K562 (cell line): ENCODE results near the gene CTDSP1. TPM values are rescaled to one million over a fixed set of nuclear protein-coding genes. Genes with fewer than 3 reads are reported as not detected.

Experiments used
- CHD2 ChIP-seq: IDR thresholded peaks from 2 replicates; pipeline ENCODE4 v1.6.1; 2011; ENCODE audit warnings: low read depth, low read length
- CXXC5 ChIP-seq: fragments of 250-450 bp; sonication (Bioruptor Pico); IDR thresholded peaks from 2 replicates; pipeline ENCODE4 v1.8.0; 2022; ENCODE audit warnings: inconsistent platforms, mild to moderate bottlenecking, moderate library complexity
- E2F3 ChIP-seq: fragments of 250-450 bp; sonication (Bioruptor Pico); IDR thresholded peaks from 2 replicates; pipeline ENCODE4 v1.4.0; 2020; ENCODE audit warnings: mild to moderate bottlenecking
- HMG20A ChIP-seq: fragments of 450-650 bp; formaldehyde crosslinking; conservative IDR thresholded peaks from 2 replicates; pipeline ENCODE4 v1.4.0; 2020; ENCODE audit warnings: mild to moderate bottlenecking, mixed read lengths
- PML ChIP-seq: IDR thresholded peaks from 2 replicates; pipeline ENCODE4 v1.6.1; 2012; ENCODE audit warnings: low read length, inconsistent platforms
- RBM25 ChIP-seq: fragments of 200-400 bp; formaldehyde crosslinking; IDR thresholded peaks from 2 replicates; pipeline ENCODE4 v1.6.1; 2018; ENCODE audit warnings: low read length, low read depth, moderate library complexity; ENCODE audit not compliant: severe bottlenecking
- RFX5 ChIP-seq: IDR thresholded peaks from 2 replicates; pipeline ENCODE4 v1.6.1; 2011; ENCODE audit warnings: low read depth, mild to moderate bottlenecking, improper control_type of control experiment, low read length
- TSC22D4 ChIP-seq: fragments of 450-650 bp; IDR thresholded peaks from 2 replicates; pipeline ENCODE4 v1.6.1; 2016; ENCODE audit warnings: missing genetic modification characterization, missing biosample characterization, control low read depth
- XRCC3 ChIP-seq: fragments of 450-650 bp; IDR thresholded peaks from 2 replicates; pipeline ENCODE4 v1.6.1; 2017; ENCODE audit warnings: mild to moderate bottlenecking, moderate library complexity
- ZNF174 ChIP-seq: fragments of 250-450 bp; sonication (Bioruptor Pico); IDR thresholded peaks from 2 replicates; pipeline ENCODE4 v1.4.0; 2020; ENCODE audit warnings: mild to moderate bottlenecking
- ZNF232 ChIP-seq: sonication (generic); formaldehyde crosslinking; IDR thresholded peaks from 2 replicates; pipeline ENCODE4 v1.8.0; 2022; ENCODE audit warnings: mild to moderate bottlenecking, missing genetic modification reagents
- ZNF408 ChIP-seq: fragments of 250-450 bp; sonication (Bioruptor Pico); IDR thresholded peaks from 2 replicates; pipeline ENCODE4 v1.4.0; 2020; ENCODE audit warnings: low read depth, mild to moderate bottlenecking, moderate library complexity
- ZNF717 ChIP-seq: fragments of 250-450 bp; sonication (Bioruptor Pico); IDR thresholded peaks from 2 replicates; pipeline ENCODE4 v1.5.0; 2021
- ZNF830 ChIP-seq: fragments of 250-450 bp; sonication (Bioruptor Pico); IDR thresholded peaks from 2 replicates; pipeline ENCODE4 v1.5.0; 2021; ENCODE audit warnings: mild to moderate bottlenecking
- polyA plus RNA-seq, 8 experiments: library from polyadenylated mRNA; depleted of rRNA in 4 of 8; stranded (reverse) in 5 of 8; unstranded in 3 of 8; fragments of >200 nt; fragmentation: Nextera tagmentation in 2 of 8; fragmentation: Illumina TruSeq in 1 of 8; extraction: Ambion mirVana in 2 of 8; extraction: Trizol in 1 of 8; gene quantifications; 2 replicates each; pipeline versions ENCODE4 v1.2.1 to v1.2.3, GENCODE V29; 2011 to 2014; ENCODE audit warnings: inconsistent platforms in 1 of 8, missing spikeins in 1 of 8
- total RNA-seq, 7 experiments: library from RNA; depleted of rRNA in 6 of 7; stranded (reverse); fragments of >200 nt in 6 of 7; fragmentation: Illumina TruSeq in 2 of 7; extraction: Trizol in 2 of 7; gene quantifications; 2 replicates each; pipeline versions ENCODE4 v1.2.1 to v1.2.3, GENCODE V29; 2011 to 2021; ENCODE audit warnings: low replicate concordance in 1 of 7
- TF ChIP-seq, protein P1 (sequence below): fragments of 450-650 bp; IDR thresholded peaks from 2 replicates; pipeline ENCODE4 v1.6.1; 2017; ENCODE audit warnings: mild to moderate bottlenecking, moderate library complexity
- TF ChIP-seq, protein P2 (sequence below): fragments of 450-650 bp; IDR thresholded peaks from 2 replicates; pipeline ENCODE4 v1.6.1; 2016; ENCODE audit warnings: antibody characterized with exemption
- TF ChIP-seq, protein P3 (sequence below): fragments of 150-350 bp; conservative IDR thresholded peaks from 2 replicates; pipeline ENCODE4 v1.6.1; 2014; ENCODE audit warnings: low read length
- TF ChIP-seq, protein P4 (sequence below): fragments of 150-350 bp; IDR thresholded peaks from 2 replicates; pipeline ENCODE4 v1.6.1; 2014; ENCODE audit warnings: low read depth, mild to moderate bottlenecking, low read length, borderline replicate concordance
- TF ChIP-seq, protein P5 (sequence below): sonication (generic); formaldehyde crosslinking; IDR thresholded peaks from 2 replicates; pipeline ENCODE4 v1.8.1; 2023; ENCODE audit warnings: mild to moderate bottlenecking, missing genetic modification reagents, moderate library complexity

The CTDSP1 gene
- total and polyA plus RNA-seq, 9 of the 15 experiments (the other 6 are each of a cell fraction or from before 2014, with no cell fraction given): 2.4 to 74.8 (median 45.8) TPM

DNA sequence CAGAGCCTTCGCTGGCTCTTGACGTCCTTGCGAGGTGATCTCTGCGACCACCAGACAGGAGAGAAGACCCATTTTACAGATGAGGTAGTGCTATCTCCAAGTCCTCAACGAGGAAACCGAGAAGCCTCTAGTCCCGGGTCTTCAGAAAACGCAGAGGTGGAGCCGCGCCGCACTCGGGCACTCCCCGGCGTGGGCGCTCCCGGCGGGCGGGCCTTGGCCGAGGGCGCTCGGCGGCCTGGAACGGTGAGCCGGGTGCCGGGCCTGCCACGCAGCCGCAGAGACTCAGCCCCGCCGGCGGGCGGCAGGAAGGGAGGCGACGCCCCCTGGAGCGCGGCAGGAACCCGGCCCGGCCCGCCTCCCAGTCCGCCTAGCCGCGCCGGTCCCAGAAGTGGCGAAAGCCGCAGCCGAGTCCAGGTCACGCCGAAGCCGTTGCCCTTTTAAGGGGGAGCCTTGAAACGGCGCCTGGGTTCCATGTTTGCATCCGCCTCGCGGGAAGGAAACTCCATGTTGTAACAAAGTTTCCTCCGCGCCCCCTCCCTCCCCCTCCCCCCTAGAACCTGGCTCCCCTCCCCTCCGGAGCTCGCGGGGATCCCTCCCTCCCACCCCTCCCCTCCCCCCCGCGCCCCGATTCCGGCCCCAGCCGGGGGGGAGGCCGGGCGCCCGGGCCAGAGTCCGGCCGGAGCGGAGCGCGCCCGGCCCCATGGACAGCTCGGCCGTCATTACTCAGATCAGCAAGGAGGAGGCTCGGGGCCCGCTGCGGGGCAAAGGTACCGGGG is at the start of gene CTDSP1 (continued):
- TF ChIP-seq, protein P1, sequence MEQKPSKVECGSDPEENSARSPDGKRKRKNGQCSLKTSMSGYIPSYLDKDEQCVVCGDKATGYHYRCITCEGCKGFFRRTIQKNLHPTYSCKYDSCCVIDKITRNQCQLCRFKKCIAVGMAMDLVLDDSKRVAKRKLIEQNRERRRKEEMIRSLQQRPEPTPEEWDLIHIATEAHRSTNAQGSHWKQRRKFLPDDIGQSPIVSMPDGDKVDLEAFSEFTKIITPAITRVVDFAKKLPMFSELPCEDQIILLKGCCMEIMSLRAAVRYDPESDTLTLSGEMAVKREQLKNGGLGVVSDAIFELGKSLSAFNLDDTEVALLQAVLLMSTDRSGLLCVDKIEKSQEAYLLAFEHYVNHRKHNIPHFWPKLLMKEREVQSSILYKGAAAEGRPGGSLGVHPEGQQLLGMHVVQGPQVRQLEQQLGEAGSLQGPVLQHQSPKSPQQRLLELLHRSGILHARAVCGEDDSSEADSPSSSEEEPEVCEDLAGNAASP: no peak
- TF ChIP-seq CXXC5 (CRISPR knock-in tag) (peak; percentile 89), ZNF830 (CRISPR knock-in tag) (no peak), TSC22D4 (no peak), HMG20A (CRISPR knock-in tag) (no peak), ZNF717 (CRISPR knock-in tag) (no peak), ZNF408 (CRISPR knock-in tag) (no peak), ZNF174 (no peak), E2F3 (CRISPR knock-in tag) (no peak), PML (peak; percentile 16; the same call in 1 of the 2 replicates), RBM25 (peak; percentile 50), CHD2 (no peak), ZNF232 (CRISPR knock-in tag) (no peak), RFX5 (no peak), XRCC3 (no peak)
- TF ChIP-seq, protein P2, sequence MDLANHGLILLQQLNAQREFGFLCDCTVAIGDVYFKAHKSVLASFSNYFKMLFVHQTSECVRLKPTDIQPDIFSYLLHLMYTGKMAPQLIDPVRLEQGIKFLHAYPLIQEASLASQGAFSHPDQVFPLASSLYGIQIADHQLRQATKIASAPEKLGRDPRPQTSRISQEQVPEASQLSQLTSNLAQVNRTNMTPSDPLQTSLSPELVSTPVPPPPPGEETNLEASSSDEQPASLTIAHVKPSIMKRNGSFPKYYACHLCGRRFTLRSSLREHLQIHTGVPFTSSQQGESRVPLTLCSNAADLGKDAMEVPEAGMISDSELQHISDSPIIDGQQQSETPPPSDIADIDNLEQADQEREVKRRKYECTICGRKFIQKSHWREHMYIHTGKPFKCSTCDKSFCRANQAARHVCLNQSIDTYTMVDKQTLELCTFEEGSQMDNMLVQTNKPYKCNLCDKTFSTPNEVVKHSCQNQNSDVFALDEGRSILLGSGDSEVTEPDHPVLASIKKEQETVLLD: no peak
- TF ChIP-seq, protein P3, sequence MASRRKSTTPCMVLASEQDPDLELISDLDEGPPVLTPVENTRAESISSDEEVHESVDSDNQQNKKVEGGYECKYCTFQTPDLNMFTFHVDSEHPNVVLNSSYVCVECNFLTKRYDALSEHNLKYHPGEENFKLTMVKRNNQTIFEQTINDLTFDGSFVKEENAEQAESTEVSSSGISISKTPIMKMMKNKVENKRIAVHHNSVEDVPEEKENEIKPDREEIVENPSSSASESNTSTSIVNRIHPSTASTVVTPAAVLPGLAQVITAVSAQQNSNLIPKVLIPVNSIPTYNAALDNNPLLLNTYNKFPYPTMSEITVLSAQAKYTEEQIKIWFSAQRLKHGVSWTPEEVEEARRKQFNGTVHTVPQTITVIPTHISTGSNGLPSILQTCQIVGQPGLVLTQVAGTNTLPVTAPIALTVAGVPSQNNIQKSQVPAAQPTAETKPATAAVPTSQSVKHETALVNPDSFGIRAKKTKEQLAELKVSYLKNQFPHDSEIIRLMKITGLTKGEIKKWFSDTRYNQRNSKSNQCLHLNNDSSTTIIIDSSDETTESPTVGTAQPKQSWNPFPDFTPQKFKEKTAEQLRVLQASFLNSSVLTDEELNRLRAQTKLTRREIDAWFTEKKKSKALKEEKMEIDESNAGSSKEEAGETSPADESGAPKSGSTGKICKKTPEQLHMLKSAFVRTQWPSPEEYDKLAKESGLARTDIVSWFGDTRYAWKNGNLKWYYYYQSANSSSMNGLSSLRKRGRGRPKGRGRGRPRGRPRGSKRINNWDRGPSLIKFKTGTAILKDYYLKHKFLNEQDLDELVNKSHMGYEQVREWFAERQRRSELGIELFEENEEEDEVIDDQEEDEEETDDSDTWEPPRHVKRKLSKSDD: no peak
- TF ChIP-seq, protein P4, sequence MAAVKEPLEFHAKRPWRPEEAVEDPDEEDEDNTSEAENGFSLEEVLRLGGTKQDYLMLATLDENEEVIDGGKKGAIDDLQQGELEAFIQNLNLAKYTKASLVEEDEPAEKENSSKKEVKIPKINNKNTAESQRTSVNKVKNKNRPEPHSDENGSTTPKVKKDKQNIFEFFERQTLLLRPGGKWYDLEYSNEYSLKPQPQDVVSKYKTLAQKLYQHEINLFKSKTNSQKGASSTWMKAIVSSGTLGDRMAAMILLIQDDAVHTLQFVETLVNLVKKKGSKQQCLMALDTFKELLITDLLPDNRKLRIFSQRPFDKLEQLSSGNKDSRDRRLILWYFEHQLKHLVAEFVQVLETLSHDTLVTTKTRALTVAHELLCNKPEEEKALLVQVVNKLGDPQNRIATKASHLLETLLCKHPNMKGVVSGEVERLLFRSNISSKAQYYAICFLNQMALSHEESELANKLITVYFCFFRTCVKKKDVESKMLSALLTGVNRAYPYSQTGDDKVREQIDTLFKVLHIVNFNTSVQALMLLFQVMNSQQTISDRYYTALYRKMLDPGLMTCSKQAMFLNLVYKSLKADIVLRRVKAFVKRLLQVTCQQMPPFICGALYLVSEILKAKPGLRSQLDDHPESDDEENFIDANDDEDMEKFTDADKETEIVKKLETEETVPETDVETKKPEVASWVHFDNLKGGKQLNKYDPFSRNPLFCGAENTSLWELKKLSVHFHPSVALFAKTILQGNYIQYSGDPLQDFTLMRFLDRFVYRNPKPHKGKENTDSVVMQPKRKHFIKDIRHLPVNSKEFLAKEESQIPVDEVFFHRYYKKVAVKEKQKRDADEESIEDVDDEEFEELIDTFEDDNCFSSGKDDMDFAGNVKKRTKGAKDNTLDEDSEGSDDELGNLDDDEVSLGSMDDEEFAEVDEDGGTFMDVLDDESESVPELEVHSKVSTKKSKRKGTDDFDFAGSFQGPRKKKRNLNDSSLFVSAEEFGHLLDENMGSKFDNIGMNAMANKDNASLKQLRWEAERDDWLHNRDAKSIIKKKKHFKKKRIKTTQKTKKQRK: no peak
- TF ChIP-seq, protein P5, sequence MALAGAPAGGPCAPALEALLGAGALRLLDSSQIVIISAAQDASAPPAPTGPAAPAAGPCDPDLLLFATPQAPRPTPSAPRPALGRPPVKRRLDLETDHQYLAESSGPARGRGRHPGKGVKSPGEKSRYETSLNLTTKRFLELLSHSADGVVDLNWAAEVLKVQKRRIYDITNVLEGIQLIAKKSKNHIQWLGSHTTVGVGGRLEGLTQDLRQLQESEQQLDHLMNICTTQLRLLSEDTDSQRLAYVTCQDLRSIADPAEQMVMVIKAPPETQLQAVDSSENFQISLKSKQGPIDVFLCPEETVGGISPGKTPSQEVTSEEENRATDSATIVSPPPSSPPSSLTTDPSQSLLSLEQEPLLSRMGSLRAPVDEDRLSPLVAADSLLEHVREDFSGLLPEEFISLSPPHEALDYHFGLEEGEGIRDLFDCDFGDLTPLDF (CRISPR knock-in tag): no peak
